ENCODE data around the gene CD52. TPM values are rescaled to one million over a fixed set of nuclear protein-coding genes. Genes with fewer than 3 reads are reported as not detected.
"Not testable (repeated sequence)": the region's sequence is repeated elsewhere in the genome, so short reads cannot be mapped to it uniquely, and the experiment has no call there.

The CD52 gene
- total RNA-seq, 3 donors from 2014 or later, result 8.3 to 12.8 (median 12.3) TPM

DNA sequence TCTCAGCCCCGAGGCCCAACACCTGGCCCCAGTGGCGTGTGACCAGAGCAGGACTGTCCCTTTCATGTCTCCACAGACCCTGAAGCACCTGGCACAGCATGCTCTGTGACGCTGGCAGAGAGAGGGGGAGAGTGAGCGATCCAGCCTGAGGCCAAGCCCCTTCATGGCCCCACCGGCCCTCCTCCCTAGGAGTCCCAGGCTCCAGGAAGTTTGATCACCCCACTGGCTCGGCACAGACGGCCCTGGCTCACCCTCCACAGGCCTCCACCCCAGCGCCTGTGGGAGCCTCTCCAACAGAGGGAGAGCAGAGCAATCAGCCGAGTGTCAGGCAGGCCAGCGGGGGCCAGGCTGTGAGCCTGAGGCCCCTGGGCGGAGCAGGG is 26.9 kb upstream of the CD52 start:
- H3K4me1 ChIP-seq, result no peaks in the 10 kb centered on the region
- intact Hi-C loops (cut with DNase I; ENCODE audit: low total_unique reads), result no loop called here
- no peaks in the 10 kb centered on the region for H3K27me3 ChIP-seq
- no peak overlapping the region for H3K27ac ChIP-seq
- no peak for TF ChIP-seq POLR2A (IDR thresholded peaks at IDR 0.05)
- TF ChIP-seq, protein P1, sequence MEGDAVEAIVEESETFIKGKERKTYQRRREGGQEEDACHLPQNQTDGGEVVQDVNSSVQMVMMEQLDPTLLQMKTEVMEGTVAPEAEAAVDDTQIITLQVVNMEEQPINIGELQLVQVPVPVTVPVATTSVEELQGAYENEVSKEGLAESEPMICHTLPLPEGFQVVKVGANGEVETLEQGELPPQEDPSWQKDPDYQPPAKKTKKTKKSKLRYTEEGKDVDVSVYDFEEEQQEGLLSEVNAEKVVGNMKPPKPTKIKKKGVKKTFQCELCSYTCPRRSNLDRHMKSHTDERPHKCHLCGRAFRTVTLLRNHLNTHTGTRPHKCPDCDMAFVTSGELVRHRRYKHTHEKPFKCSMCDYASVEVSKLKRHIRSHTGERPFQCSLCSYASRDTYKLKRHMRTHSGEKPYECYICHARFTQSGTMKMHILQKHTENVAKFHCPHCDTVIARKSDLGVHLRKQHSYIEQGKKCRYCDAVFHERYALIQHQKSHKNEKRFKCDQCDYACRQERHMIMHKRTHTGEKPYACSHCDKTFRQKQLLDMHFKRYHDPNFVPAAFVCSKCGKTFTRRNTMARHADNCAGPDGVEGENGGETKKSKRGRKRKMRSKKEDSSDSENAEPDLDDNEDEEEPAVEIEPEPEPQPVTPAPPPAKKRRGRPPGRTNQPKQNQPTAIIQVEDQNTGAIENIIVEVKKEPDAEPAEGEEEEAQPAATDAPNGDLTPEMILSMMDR (IDR thresholded peaks at IDR 0.05), result no peak
- TF ChIP-seq POLR2AphosphoS5 (IDR thresholded peaks at IDR 0.05), result no peak
- no peak overlapping the region for H3K4me3 ChIP-seq
- no peaks in the 10 kb centered on the region for H3K9me3 ChIP-seq
- H3K36me3 ChIP-seq, result no peaks in the 10 kb centered on the region
- DNase-seq (ENCODE audit: low spot score in 2 of 2), result no peak

DNA sequence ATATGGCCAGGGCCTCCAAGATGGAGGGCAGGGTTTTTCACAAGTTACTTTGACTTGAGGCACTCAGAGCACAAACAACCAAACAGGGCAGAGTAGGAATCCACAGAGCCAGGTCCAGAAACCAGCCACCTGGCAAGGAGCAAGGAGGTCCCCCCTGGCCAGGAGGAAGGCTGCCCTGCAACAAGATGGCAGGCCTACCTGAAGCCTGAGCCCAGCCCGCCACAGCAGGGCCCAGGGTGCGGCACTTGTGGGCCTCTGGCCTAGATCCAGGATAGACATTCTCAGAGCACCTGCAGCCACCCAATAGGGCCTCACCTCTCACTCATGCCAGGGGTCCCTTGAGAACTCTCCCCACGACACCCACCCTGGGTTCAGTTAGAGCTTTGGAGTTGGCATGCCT is 26.3 kb upstream of the CD52 start:
- no peaks in the 10 kb centered on the region for H3K9me3 ChIP-seq
- no peak for TF ChIP-seq POLR2A (IDR thresholded peaks at IDR 0.05)
- TF ChIP-seq POLR2AphosphoS5 (IDR thresholded peaks at IDR 0.05), result no peak
- TF ChIP-seq, protein P1 (IDR thresholded peaks at IDR 0.05), result no peak
- DNase-seq (ENCODE audit: low spot score in 2 of 2), result no peak
- no peaks in the 10 kb centered on the region for H3K4me1 ChIP-seq
- no peaks in the 10 kb centered on the region for H3K36me3 ChIP-seq
- no peak overlapping the region for H3K27ac ChIP-seq
- no peaks in the 10 kb centered on the region for H3K27me3 ChIP-seq
- intact Hi-C loops (cut with DNase I; ENCODE audit: low total_unique reads), result no loop called here
- H3K4me3 ChIP-seq, result no peak overlapping the region

DNA sequence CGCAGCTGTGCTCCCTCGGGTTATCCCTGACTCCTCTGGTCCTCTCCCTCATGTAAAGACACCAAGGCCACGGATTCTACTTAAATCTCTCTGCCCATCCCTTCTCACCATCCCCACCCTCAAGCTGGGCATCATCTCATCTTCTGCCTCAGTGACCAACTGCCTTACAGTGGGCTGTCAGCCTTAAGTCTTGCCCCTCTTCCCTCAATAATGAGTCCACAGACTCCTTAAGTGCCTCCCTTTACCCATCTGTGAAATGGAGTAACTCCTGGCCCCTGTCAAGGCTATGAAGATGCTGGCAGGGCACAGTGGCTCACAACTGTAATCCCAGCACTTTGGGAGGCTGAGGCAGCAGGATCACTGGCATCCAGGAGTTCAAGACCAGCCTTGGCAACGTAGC is 25.8 kb upstream of the CD52 start:
- no peak overlapping the region for H3K4me3 ChIP-seq
- DNase-seq (ENCODE audit: low spot score in 2 of 2), result no peak
- H3K27ac ChIP-seq, result no peak overlapping the region
- no peaks in the 10 kb centered on the region for H3K27me3 ChIP-seq
- intact Hi-C loops (cut with DNase I; ENCODE audit: low total_unique reads), result no loop called here
- no peaks in the 10 kb centered on the region for H3K36me3 ChIP-seq
- TF ChIP-seq POLR2A (IDR thresholded peaks at IDR 0.05) (no peak), POLR2AphosphoS5 (IDR thresholded peaks at IDR 0.05) (no peak)
- TF ChIP-seq, protein P1 (IDR thresholded peaks at IDR 0.05), result no peak
- H3K9me3 ChIP-seq, result no peaks in the 10 kb centered on the region
- H3K4me1 ChIP-seq, result no peaks in the 10 kb centered on the region

- intact Hi-C loops (cut with DNase I; ENCODE audit: low total_unique reads); H3K4me1 ChIP-seq; H3K27ac ChIP-seq; H3K4me3 ChIP-seq; H3K36me3 ChIP-seq; H3K27me3 ChIP-seq; H3K9me3 ChIP-seq; DNase-seq (ENCODE audit: low spot score in 2 of 2): not testable (repeated sequence)
Observed at GRCh38 chr1:26292735-26293134, 25.0 kb upstream of the CD52 start.

DNA sequence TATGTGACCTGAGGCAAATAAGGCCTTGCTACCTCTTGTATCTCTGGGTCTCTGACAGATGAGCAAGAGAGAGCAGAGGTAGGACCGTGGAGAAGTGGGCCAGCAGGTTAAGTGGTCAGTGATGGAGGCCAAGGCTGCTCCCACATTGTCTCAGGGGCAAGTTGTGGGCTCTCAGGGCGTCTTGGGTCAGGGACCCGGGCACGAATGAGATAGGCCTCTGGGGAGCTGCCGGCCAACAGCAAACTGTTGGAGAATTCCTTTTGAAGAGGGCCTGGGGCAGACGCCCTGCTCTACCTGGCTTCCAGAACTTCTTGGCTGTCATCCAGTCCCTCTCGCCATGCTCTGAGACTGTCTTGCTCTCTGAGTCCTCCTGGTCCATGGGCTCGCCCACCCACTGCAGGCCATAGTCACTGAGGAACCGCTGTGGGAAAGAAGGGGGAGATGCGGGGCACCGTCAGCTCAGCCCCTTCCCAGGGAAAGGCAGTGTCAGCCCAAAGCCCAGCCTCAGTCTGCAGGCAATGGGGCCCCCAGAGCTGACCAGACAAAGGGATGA is 23.8 kb upstream of the CD52 start:
- Histone ChIP-seq H3K36me3 (no peaks in the 10 kb centered on the region), H3K4me3 (no peak overlapping the region), H3K4me1 (no peaks in the 10 kb centered on the region), H3K27ac (no peak overlapping the region), H3K9me3 (no peaks in the 10 kb centered on the region), H3K27me3 (no peaks in the 10 kb centered on the region)
- TF ChIP-seq POLR2AphosphoS5 (IDR thresholded peaks at IDR 0.05), result no peak
- TF ChIP-seq, protein P1 (IDR thresholded peaks at IDR 0.05), result no peak
- no peak for TF ChIP-seq POLR2A (IDR thresholded peaks at IDR 0.05)
- no peak for DNase-seq (ENCODE audit: low spot score in 2 of 2)
- intact Hi-C loops (cut with DNase I; ENCODE audit: low total_unique reads), result no loop called here
